OCI-LY7 (cell line): Measurements from ENCODE around the gene TCAIM. TPM values are rescaled to one million over a fixed set of nuclear protein-coding genes. Genes with fewer than 3 reads are reported as not detected.

ENCODE experiments used
- BruUV-seq: library from RNA; stranded (reverse); fragments of 400-500 nt; replicated peaks from 2 replicates; lab custom pipeline; 2021; lab: Mats Ljungman, UMichigan
- CTCF ChIA-PET: fragments of 300-600 bp; sonication (Branson Sonifier 250); formaldehyde crosslinking; loops from one replicate; lab custom pipeline; 2022; ENCODE audit warnings: antibody characterized with exemption; ENCODE audit not compliant: unreplicated experiment; lab: Charles Lee
- POLR2A ChIA-PET: fragments of 300-600 bp; sonication (Branson Sonifier 250); formaldehyde crosslinking; loops from one replicate; lab custom pipeline; 2022; ENCODE audit warnings: antibody characterized with exemption; lab: Charles Lee
- DNase-seq: peaks from one replicate; pipeline ENCODE4 v3.0.0-alpha.2; 2015; ENCODE audit warnings: low spot score
- H2AFZ ChIP-seq: fragments of 200-600 bp; sonication (generic), shearing (Covaris generic); 2 replicates; pipeline ENCODE4 v1.6.1; 2014; ENCODE audit warnings: mild to moderate bottlenecking, antibody characterized with exemption, low read length, moderate library complexity
- H3K27ac ChIP-seq: fragments of 200-600 bp; sonication (generic); 2 replicates; pipeline ENCODE4 v1.5.1; 2014; ENCODE audit warnings: mixed run types, low read depth, mild to moderate bottlenecking, moderate library complexity, low read length, inconsistent platforms; ENCODE audit not compliant: poor library complexity, severe bottlenecking
- H3K36me3 ChIP-seq: fragments of 200-600 bp; sonication (generic); 2 replicates; pipeline ENCODE4 v1.6.1; 2014; ENCODE audit warnings: mild to moderate bottlenecking, antibody characterized with exemption, low read length, moderate library complexity, mixed read lengths; ENCODE audit not compliant: insufficient read depth
- H3K4me1 ChIP-seq: fragments of 200-600 bp; sonication (generic); 2 replicates; pipeline ENCODE4 v1.5.1; 2014; ENCODE audit warnings: mild to moderate bottlenecking, low read length; ENCODE audit not compliant: insufficient read depth, poor library complexity, severe bottlenecking
- H3K4me2 ChIP-seq: fragments of 200-600 bp; sonication (generic); 2 replicates; pipeline ENCODE4 v1.6.1; 2014; ENCODE audit warnings: mild to moderate bottlenecking, low read length
- H3K4me3 ChIP-seq: fragments of 200-600 bp; sonication (generic); 2 replicates; pipeline ENCODE4 v1.5.1; 2014; ENCODE audit warnings: mild to moderate bottlenecking, low read depth, low read length; ENCODE audit not compliant: poor library complexity, severe bottlenecking
- H3K79me2 ChIP-seq: fragments of 200-600 bp; sonication (generic); 2 replicates; pipeline ENCODE4 v1.6.1; 2016; ENCODE audit warnings: low read depth, mild to moderate bottlenecking, low read length, moderate library complexity, mixed read lengths; ENCODE audit not compliant: insufficient read depth
- H3K9me2 ChIP-seq: fragments of 200-600 bp; sonication (generic); 2 replicates; pipeline ENCODE4 v1.6.1; 2016; ENCODE audit warnings: mild to moderate bottlenecking, low read length, mixed read lengths; ENCODE audit not compliant: insufficient read depth
- H3K9me3 ChIP-seq: fragments of 200-600 bp; sonication (generic); 2 replicates; pipeline ENCODE4 v1.6.1; 2014; ENCODE audit warnings: mild to moderate bottlenecking, mixed run types, low read length, mixed read lengths
- H4K20me1 ChIP-seq: fragments of 200-600 bp; sonication (generic); 2 replicates; pipeline ENCODE4 v1.6.1; 2014; ENCODE audit warnings: mild to moderate bottlenecking, antibody characterized with exemption, low read length, moderate library complexity, mixed read lengths; ENCODE audit not compliant: insufficient read depth
- CTCF ChIP-seq: fragments of 200-600 bp; sonication (generic); conservative IDR thresholded peaks from 2 replicates; pipeline ENCODE4 v1.5.1; 2014; ENCODE audit warnings: mild to moderate bottlenecking, antibody characterized with exemption, low read length, moderate library complexity, mixed read lengths
- EZH2phosphoT487 ChIP-seq: fragments of 200-600 bp; sonication (generic); IDR thresholded peaks from 2 replicates; pipeline ENCODE4 v1.6.1; 2018; ENCODE audit warnings: low read depth, borderline replicate concordance, mild to moderate bottlenecking, mixed run types, antibody characterized with exemption, low read length, moderate library complexity, mixed read lengths
- intact Hi-C: fragments of 100-400 bp; cut with micrococcal nuclease; formaldehyde crosslinking; loops from one replicate; pipeline ENCODE4 v1.10.0; 2022; ENCODE audit not compliant: unreplicated experiment
- total RNA-seq, 2 experiments: library from RNA; depleted of rRNA in 1 of 2; stranded (reverse); fragments of >200 nt in 1 of 2; shearing (Covaris generic) in 1 of 2; gene quantifications; 2 replicates each; pipeline ENCODE4 v1.2.3, GENCODE V29; 2014 to 2022

Gene TCAIM
- total RNA-seq, 2 experiments from 2014 or later: 15.2 to 24.0 TPM

- TF ChIP-seq CTCF (no peak), EZH2phosphoT487 (no peak)
- intact Hi-C loops: no loop called here
- no peaks in the 10 kb centered on the region for H3K4me1 ChIP-seq
- H3K36me3 ChIP-seq: peaks cover 19% of the 10 kb centered on the region
- H3K4me3 ChIP-seq: no peak overlapping the region
- no TSS peak for BruUV-seq
- H3K27ac ChIP-seq: no peak overlapping the region
- H3K9me2 ChIP-seq: no peaks in the 10 kb centered on the region
- ChIA-PET POLR2A (no interaction called here), CTCF (no interaction called here)
- no peaks in the 10 kb centered on the region for H4K20me1 ChIP-seq
- H3K9me3 ChIP-seq: no peaks in the 10 kb centered on the region
- no peak for DNase-seq
- no peak overlapping the region for H3K4me2 ChIP-seq
- H2AFZ ChIP-seq: no peak overlapping the region
- no peaks in the 10 kb centered on the region for H3K79me2 ChIP-seq
These were observed 107.2 kb downstream of the TCAIM start for GRCh38 chr3:44445786-44446185.

GRCh38 chr3:44446929-44447328, 108.4 kb downstream of the TCAIM start:
- no peaks in the 10 kb centered on the region for H3K79me2 ChIP-seq
- TF ChIP-seq EZH2phosphoT487 (no peak), CTCF (no peak)
- H3K9me2 ChIP-seq: no peaks in the 10 kb centered on the region
- H3K4me1 ChIP-seq: no peaks in the 10 kb centered on the region
- H3K4me3 ChIP-seq: no peak overlapping the region
- H3K9me3 ChIP-seq: no peaks in the 10 kb centered on the region
- intact Hi-C loops: no loop called here
- ChIA-PET POLR2A (no interaction called here), CTCF (no interaction called here)
- H2AFZ ChIP-seq: no peak overlapping the region
- DNase-seq: no peak
- H3K27ac ChIP-seq: no peak overlapping the region
- peaks cover 19% of the 10 kb centered on the region for H3K36me3 ChIP-seq
- H4K20me1 ChIP-seq: no peaks in the 10 kb centered on the region
- BruUV-seq: no TSS peak
- H3K4me2 ChIP-seq: no peak overlapping the region

- Histone ChIP-seq H3K79me2 (no peaks in the 10 kb centered on the region), H3K27ac (no peak overlapping the region), H3K36me3 (peaks cover 41% of the 10 kb centered on the region), H3K4me2 (no peak overlapping the region), H4K20me1 (no peaks in the 10 kb centered on the region), H2AFZ (no peak overlapping the region), H3K9me2 (no peaks in the 10 kb centered on the region), H3K4me1 (no peaks in the 10 kb centered on the region), H3K4me3 (no peak overlapping the region), H3K9me3 (no peaks in the 10 kb centered on the region)
- DNase-seq: no peak
- BruUV-seq: no TSS peak
- CTCF ChIA-PET: no interaction called here
- TF ChIP-seq EZH2phosphoT487: no peak
- no peak for TF ChIP-seq CTCF
- intact Hi-C loops: no loop called here
- POLR2A ChIA-PET: no interaction called here
These were observed 112.9 kb downstream of the TCAIM start for GRCh38 chr3:44451441-44451840.
